WTC11 (cell line): ENCODE results near the gene UNCX. TPM values are rescaled to one million over a fixed set of nuclear protein-coding genes. Genes with fewer than 3 reads are reported as not detected.
"Not testable (repeated sequence)": the region's sequence is repeated elsewhere in the genome, so short reads cannot be mapped to it uniquely, and the experiment has no call there.

Experiments
- ATAC-seq: fragments of 200-7000 bp; cut with Tn5 transposase; 2 replicates; pipeline ENCODE4 v1.10.0; 2021; ENCODE audit warnings: mild to moderate bottlenecking, moderate library complexity
- CTCF ChIA-PET: fragments of 300-600 bp; sonication (Branson Sonifier 250); formaldehyde crosslinking; loops from one replicate; lab custom pipeline; 2021; ENCODE audit warnings: antibody characterized with exemption; lab: Charles Lee
- POLR2A ChIA-PET: fragments of 350-600 bp; sonication (Branson Sonifier 250); formaldehyde crosslinking; loops from one replicate; lab custom pipeline; 2021; ENCODE audit warnings: antibody characterized with exemption; lab: Charles Lee
- DNase-seq: peaks from one replicate; pipeline ENCODE4 v3.0.0; 2021; ENCODE audit warnings: low spot score
- H3K27ac Mint-ChIP-seq: 2 replicates; pipeline ENCODE4 v1.8.0; 2021; ENCODE audit warnings: mixed read lengths
- H3K27me3 Mint-ChIP-seq: 2 replicates; pipeline ENCODE4 v1.8.0; 2021; ENCODE audit warnings: low read depth, mild to moderate bottlenecking, moderate library complexity, mixed read lengths
- H3K36me3 Mint-ChIP-seq: 2 replicates; pipeline ENCODE4 v1.8.0; 2021; ENCODE audit warnings: mixed read lengths
- H3K4me1 Mint-ChIP-seq: 2 replicates; pipeline ENCODE4 v1.8.0; 2022; ENCODE audit warnings: mixed read lengths
- H3K4me3 Mint-ChIP-seq: 2 replicates; pipeline ENCODE4 v1.8.0; 2021; ENCODE audit warnings: mild to moderate bottlenecking, moderate library complexity, mixed read lengths
- H3K9me3 Mint-ChIP-seq: 2 replicates; pipeline ENCODE4 v1.8.0; 2021; ENCODE audit warnings: mixed read lengths
- ATF1 ChIP-seq: sonication (generic); formaldehyde crosslinking; IDR thresholded peaks from 2 replicates; pipeline ENCODE4 v1.8.1; 2023; ENCODE audit warnings: mild to moderate bottlenecking, moderate library complexity, missing genetic modification reagents
- CREB1 ChIP-seq: sonication (generic); formaldehyde crosslinking; IDR thresholded peaks from 2 replicates; pipeline ENCODE4 v1.8.0; 2023; ENCODE audit warnings: mild to moderate bottlenecking, missing genetic modification reagents
- CREM ChIP-seq: sonication (generic); formaldehyde crosslinking; IDR thresholded peaks from 2 replicates; pipeline ENCODE4 v1.8.1; 2022; ENCODE audit warnings: mild to moderate bottlenecking, missing genetic modification reagents, moderate library complexity
- ETV6 ChIP-seq: sonication (generic); formaldehyde crosslinking; IDR thresholded peaks from 2 replicates; pipeline ENCODE4 v1.8.1; 2022; ENCODE audit warnings: mild to moderate bottlenecking, missing genetic modification reagents
- FOXP1 ChIP-seq: sonication (generic); formaldehyde crosslinking; IDR thresholded peaks from 2 replicates; pipeline ENCODE4 v1.8.0; 2022; ENCODE audit warnings: missing genetic modification reagents, mild to moderate bottlenecking, moderate library complexity, borderline replicate concordance
- HMGA2 ChIP-seq: fragments of 250-450 bp; sonication (Bioruptor Pico); IDR thresholded peaks from 2 replicates; pipeline ENCODE4 v1.4.0; 2021; ENCODE audit warnings: mild to moderate bottlenecking, moderate library complexity
- MYBL2 ChIP-seq: sonication (generic); formaldehyde crosslinking; IDR thresholded peaks from 2 replicates; pipeline ENCODE4 v1.8.1; 2023; ENCODE audit warnings: mild to moderate bottlenecking, moderate library complexity, missing genetic modification reagents
- NFATC4 ChIP-seq: fragments of 250-450 bp; sonication (Bioruptor Pico); IDR thresholded peaks from 2 replicates; pipeline ENCODE4 v1.9.0; 2021; ENCODE audit warnings: mild to moderate bottlenecking
- PRRX2 ChIP-seq: fragments of 250-450 bp; sonication (Bioruptor Pico); IDR thresholded peaks from 2 replicates; pipeline ENCODE4 v1.8.0; 2021; ENCODE audit warnings: mild to moderate bottlenecking
- RORB ChIP-seq: fragments of 250-450 bp; sonication (Bioruptor Pico); IDR thresholded peaks from 2 replicates; pipeline ENCODE4 v1.9.0; 2021; ENCODE audit warnings: mild to moderate bottlenecking
- ZBTB21 ChIP-seq: sonication (generic); formaldehyde crosslinking; IDR thresholded peaks from 2 replicates; pipeline ENCODE4 v1.8.1; 2023; ENCODE audit warnings: mild to moderate bottlenecking, missing genetic modification reagents, borderline replicate concordance
- ZNF263 ChIP-seq: sonication (generic); formaldehyde crosslinking; IDR thresholded peaks from 2 replicates; pipeline ENCODE4 v1.8.1; 2022; ENCODE audit warnings: low read depth, mild to moderate bottlenecking, moderate library complexity, missing genetic modification reagents
- ZNF416 ChIP-seq: fragments of 250-450 bp; sonication (Bioruptor Pico); IDR thresholded peaks from 2 replicates; pipeline ENCODE4 v1.9.0; 2021; ENCODE audit warnings: mild to moderate bottlenecking, inconsistent platforms
- ZNF423 ChIP-seq: fragments of 250-450 bp; sonication (Bioruptor Pico); IDR thresholded peaks from 2 replicates; pipeline ENCODE4 v2.1.2; 2022; ENCODE audit warnings: mild to moderate bottlenecking, moderate library complexity
- total RNA-seq: library from RNA; stranded (reverse); gene quantifications from 3 replicates; pipeline ENCODE4 v1.2.3, GENCODE V29; 2021
- TF ChIP-seq, protein P1 (sequence below): fragments of 250-450 bp; sonication (Bioruptor Pico); IDR thresholded peaks from 2 replicates; pipeline ENCODE4 v1.9.0; 2021; ENCODE audit warnings: mild to moderate bottlenecking, borderline replicate concordance
- TF ChIP-seq, protein P2 (sequence below): sonication (generic); formaldehyde crosslinking; IDR thresholded peaks from 2 replicates; pipeline ENCODE4 v1.8.1; 2023; ENCODE audit warnings: mild to moderate bottlenecking, missing genetic modification reagents, moderate library complexity
- TF ChIP-seq, protein P3 (sequence below): sonication (generic); formaldehyde crosslinking; IDR thresholded peaks from 2 replicates; pipeline ENCODE4 v1.8.1; 2023; ENCODE audit warnings: mild to moderate bottlenecking, moderate library complexity, missing genetic modification reagents
- TF ChIP-seq, protein P4 (sequence below): fragments of 250-450 bp; sonication (Bioruptor Pico); IDR thresholded peaks from 2 replicates; pipeline ENCODE4 v1.9.0; 2021; ENCODE audit warnings: mild to moderate bottlenecking

UNCX gene
- total RNA-seq, 1 experiment from 2014 or later = not detected

DNA sequence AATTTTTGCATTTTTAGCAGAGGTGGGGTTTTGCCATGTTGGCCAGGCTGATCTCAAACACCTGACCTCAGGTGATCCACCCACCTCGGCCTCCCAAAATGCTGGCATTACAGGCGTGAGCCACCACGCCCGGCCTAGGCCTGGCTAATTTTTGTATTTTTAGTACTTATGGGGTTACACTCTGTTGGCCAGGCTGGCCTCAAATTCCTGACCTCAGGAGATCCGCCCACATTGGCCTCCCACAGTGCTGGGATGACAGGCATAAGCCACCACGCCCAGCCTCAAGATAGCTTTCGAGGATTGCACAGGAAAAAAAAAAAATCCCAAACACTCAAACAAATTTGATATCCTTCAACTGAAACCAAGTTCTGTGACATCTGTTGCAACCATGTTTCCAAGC is 26.9 kb upstream of the UNCX start:
- CTCF ChIA-PET = interaction anchor here (0.8 to 1.6 kb wide), 5 partner anchors 12 to 212 kb away, joined by 3 to 4 read pairs (median 3); no protein-coding TSS in a partner anchor
- H3K4me1 Mint-ChIP-seq, H3K9me3 Mint-ChIP-seq, ATAC-seq, H3K27ac Mint-ChIP-seq, H3K36me3 Mint-ChIP-seq, H3K27me3 Mint-ChIP-seq, H3K4me3 Mint-ChIP-seq, DNase-seq, POLR2A ChIA-PET: not testable (repeated sequence)

DNA sequence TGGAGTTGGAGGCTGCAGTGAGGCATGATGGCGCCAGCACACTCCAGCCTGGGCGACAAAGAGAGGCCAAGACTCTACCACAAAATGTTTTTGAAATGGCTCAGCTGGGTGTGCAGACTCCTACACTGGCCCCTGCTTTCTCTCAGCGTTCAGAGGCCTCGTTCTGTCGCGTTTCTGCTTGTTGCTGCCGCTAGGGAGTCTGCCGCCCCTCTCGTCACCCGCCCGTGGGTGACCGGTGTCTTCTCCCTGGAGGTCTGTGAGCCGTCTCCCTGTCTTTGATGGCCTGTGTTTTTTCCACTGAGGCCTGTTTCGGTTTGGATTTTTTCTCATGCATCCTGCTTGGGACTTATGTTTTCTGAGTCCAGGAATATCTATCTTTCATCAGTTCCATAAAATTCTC is 23.6 kb upstream of the UNCX start:
- Mint-ChIP-seq H3K4me1 (no peaks in the 10 kb centered on the region), H3K27ac (no peak overlapping the region), H3K27me3 (peaks cover under 1% of the 10 kb centered on the region; the same call in 1 of the 2 replicates), H3K36me3 (no peaks in the 10 kb centered on the region), H3K4me3 (no peak overlapping the region), H3K9me3 (no peaks in the 10 kb centered on the region)
- TF ChIP-seq, protein P1, sequence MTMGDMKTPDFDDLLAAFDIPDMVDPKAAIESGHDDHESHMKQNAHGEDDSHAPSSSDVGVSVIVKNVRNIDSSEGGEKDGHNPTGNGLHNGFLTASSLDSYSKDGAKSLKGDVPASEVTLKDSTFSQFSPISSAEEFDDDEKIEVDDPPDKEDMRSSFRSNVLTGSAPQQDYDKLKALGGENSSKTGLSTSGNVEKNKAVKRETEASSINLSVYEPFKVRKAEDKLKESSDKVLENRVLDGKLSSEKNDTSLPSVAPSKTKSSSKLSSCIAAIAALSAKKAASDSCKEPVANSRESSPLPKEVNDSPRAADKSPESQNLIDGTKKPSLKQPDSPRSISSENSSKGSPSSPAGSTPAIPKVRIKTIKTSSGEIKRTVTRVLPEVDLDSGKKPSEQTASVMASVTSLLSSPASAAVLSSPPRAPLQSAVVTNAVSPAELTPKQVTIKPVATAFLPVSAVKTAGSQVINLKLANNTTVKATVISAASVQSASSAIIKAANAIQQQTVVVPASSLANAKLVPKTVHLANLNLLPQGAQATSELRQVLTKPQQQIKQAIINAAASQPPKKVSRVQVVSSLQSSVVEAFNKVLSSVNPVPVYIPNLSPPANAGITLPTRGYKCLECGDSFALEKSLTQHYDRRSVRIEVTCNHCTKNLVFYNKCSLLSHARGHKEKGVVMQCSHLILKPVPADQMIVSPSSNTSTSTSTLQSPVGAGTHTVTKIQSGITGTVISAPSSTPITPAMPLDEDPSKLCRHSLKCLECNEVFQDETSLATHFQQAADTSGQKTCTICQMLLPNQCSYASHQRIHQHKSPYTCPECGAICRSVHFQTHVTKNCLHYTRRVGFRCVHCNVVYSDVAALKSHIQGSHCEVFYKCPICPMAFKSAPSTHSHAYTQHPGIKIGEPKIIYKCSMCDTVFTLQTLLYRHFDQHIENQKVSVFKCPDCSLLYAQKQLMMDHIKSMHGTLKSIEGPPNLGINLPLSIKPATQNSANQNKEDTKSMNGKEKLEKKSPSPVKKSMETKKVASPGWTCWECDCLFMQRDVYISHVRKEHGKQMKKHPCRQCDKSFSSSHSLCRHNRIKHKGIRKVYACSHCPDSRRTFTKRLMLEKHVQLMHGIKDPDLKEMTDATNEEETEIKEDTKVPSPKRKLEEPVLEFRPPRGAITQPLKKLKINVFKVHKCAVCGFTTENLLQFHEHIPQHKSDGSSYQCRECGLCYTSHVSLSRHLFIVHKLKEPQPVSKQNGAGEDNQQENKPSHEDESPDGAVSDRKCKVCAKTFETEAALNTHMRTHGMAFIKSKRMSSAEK (CRISPR knock-in tag) = no peak
- TF ChIP-seq NFATC4 (CRISPR knock-in tag) (no peak), FOXP1 (no peak), HMGA2 (CRISPR knock-in tag) (no peak), ZNF263 (CRISPR knock-in tag) (no peak), MYBL2 (CRISPR knock-in tag) (no peak), ZNF416 (CRISPR knock-in tag) (no peak), RORB (CRISPR knock-in tag) (no peak), ZBTB21 (no peak), ZNF423 (CRISPR knock-in tag) (no peak), PRRX2 (CRISPR knock-in tag) (no peak), CREB1 (CRISPR knock-in tag) (no peak), ATF1 (CRISPR knock-in tag) (no peak), ETV6 (CRISPR knock-in tag) (no peak), CREM (CRISPR knock-in tag) (no peak)
- TF ChIP-seq, protein P2, sequence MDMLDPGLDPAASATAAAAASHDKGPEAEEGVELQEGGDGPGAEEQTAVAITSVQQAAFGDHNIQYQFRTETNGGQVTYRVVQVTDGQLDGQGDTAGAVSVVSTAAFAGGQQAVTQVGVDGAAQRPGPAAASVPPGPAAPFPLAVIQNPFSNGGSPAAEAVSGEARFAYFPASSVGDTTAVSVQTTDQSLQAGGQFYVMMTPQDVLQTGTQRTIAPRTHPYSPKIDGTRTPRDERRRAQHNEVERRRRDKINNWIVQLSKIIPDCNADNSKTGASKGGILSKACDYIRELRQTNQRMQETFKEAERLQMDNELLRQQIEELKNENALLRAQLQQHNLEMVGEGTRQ (CRISPR knock-in tag) = no peak
- TF ChIP-seq, protein P3, sequence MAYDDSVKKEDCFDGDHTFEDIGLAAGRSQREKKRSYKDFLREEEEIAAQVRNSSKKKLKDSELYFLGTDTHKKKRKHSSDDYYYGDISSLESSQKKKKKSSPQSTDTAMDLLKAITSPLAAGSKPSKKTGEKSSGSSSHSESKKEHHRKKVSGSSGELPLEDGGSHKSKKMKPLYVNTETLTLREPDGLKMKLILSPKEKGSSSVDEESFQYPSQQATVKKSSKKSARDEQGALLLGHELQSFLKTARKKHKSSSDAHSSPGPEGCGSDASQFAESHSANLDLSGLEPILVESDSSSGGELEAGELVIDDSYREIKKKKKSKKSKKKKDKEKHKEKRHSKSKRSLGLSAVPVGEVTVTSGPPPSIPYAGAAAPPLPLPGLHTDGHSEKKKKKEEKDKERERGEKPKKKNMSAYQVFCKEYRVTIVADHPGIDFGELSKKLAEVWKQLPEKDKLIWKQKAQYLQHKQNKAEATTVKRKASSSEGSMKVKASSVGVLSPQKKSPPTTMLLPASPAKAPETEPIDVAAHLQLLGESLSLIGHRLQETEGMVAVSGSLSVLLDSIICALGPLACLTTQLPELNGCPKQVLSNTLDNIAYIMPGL (CRISPR knock-in tag) = no peak
- TF ChIP-seq, protein P4, sequence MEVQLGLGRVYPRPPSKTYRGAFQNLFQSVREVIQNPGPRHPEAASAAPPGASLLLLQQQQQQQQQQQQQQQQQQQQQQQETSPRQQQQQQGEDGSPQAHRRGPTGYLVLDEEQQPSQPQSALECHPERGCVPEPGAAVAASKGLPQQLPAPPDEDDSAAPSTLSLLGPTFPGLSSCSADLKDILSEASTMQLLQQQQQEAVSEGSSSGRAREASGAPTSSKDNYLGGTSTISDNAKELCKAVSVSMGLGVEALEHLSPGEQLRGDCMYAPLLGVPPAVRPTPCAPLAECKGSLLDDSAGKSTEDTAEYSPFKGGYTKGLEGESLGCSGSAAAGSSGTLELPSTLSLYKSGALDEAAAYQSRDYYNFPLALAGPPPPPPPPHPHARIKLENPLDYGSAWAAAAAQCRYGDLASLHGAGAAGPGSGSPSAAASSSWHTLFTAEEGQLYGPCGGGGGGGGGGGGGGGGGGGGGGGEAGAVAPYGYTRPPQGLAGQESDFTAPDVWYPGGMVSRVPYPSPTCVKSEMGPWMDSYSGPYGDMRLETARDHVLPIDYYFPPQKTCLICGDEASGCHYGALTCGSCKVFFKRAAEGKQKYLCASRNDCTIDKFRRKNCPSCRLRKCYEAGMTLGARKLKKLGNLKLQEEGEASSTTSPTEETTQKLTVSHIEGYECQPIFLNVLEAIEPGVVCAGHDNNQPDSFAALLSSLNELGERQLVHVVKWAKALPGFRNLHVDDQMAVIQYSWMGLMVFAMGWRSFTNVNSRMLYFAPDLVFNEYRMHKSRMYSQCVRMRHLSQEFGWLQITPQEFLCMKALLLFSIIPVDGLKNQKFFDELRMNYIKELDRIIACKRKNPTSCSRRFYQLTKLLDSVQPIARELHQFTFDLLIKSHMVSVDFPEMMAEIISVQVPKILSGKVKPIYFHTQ (CRISPR knock-in tag) = no peak
- ATAC-seq = no peak
- no peak for DNase-seq
- ChIA-PET CTCF (interaction anchor here (1.6 kb wide), 1 partner anchor 160 kb away, joined by 5 read pairs; no protein-coding TSS in a partner anchor), POLR2A (no interaction called here)
